AG10803 (cell line): ENCODE results near the gene CEP55.
"Not testable (repeated sequence)": the region's sequence is repeated elsewhere in the genome, so short reads cannot be mapped to it uniquely, and the experiment has no call there.

Source experiments
- DNase-seq: peaks from one replicate; pipeline ENCODE4 v3.0.0; 2010; ENCODE audit warnings: low read depth
- H3K4me3 ChIP-seq: 2 replicates; pipeline ENCODE4 v1.5.1; 2011; ENCODE audit warnings: mild to moderate bottlenecking, low read length, control low read depth
- CTCF ChIP-seq: conservative IDR thresholded peaks from 2 replicates; pipeline ENCODE4 v1.5.1; 2011; ENCODE audit warnings: mild to moderate bottlenecking, low read length, control low read depth, inconsistent platforms

CEP55 gene

GRCh38 chr10:93462881-93463280 is 33.5 kb upstream of the CEP55 start:
- no peak for TF ChIP-seq CTCF

GRCh38 chr10:93463723-93464476 is 32.5 kb upstream of the CEP55 start:
- no peak for TF ChIP-seq CTCF
- DNase-seq: peak; percentile 86
- H3K4me3 ChIP-seq: peak overlapping the region; percentile 31

More at GRCh38 chr10:93462881-93463280, 33.5 kb upstream of the CEP55 start:
- DNase-seq: no peak
- H3K4me3 ChIP-seq: no peak overlapping the region

- no peak overlapping the region for H3K4me3 ChIP-seq
- no peak for DNase-seq
- no peak for TF ChIP-seq CTCF
These were observed 31.5 kb upstream of the CEP55 start for GRCh38 chr10:93464776-93465388.

GRCh38 chr10:93465806-93466675 is 30.4 kb upstream of the CEP55 start:
- peak; percentile 97 for DNase-seq
- H3K4me3 ChIP-seq: no peak overlapping the region
- TF ChIP-seq CTCF: no peak

GRCh38 chr10:93467635-93468034 is 28.8 kb upstream of the CEP55 start:
- not testable (repeated sequence) for DNase-seq, H3K4me3 ChIP-seq

GRCh38 chr10:93468461-93469213 is 27.8 kb upstream of the CEP55 start:
- peak; percentile 33 for TF ChIP-seq CTCF
- peak overlapping the region; percentile 30 for H3K4me3 ChIP-seq
- DNase-seq: peak; percentile 92

GRCh38 chr10:93469454-93469853 is 27.0 kb upstream of the CEP55 start:
- no peak overlapping the region for H3K4me3 ChIP-seq
- DNase-seq: no peak
- TF ChIP-seq CTCF: no peak
